Activated T-cell treated with anti-CD3 and anti-CD28 coated beads for 4 hours (primary cell): ENCODE data around the gene NT5M.
A peak's percentile ranks its signal among the peaks of the same experiment; 100 is the strongest.
"Not testable (repeated sequence)": the region's sequence is repeated elsewhere in the genome, so short reads cannot be mapped to it uniquely, and the experiment has no call there.

ENCODE experiments used
- DNase-seq: peaks from one replicate; pipeline ENCODE4 v3.0.0-alpha.2; 2020

NT5M gene

DNA sequence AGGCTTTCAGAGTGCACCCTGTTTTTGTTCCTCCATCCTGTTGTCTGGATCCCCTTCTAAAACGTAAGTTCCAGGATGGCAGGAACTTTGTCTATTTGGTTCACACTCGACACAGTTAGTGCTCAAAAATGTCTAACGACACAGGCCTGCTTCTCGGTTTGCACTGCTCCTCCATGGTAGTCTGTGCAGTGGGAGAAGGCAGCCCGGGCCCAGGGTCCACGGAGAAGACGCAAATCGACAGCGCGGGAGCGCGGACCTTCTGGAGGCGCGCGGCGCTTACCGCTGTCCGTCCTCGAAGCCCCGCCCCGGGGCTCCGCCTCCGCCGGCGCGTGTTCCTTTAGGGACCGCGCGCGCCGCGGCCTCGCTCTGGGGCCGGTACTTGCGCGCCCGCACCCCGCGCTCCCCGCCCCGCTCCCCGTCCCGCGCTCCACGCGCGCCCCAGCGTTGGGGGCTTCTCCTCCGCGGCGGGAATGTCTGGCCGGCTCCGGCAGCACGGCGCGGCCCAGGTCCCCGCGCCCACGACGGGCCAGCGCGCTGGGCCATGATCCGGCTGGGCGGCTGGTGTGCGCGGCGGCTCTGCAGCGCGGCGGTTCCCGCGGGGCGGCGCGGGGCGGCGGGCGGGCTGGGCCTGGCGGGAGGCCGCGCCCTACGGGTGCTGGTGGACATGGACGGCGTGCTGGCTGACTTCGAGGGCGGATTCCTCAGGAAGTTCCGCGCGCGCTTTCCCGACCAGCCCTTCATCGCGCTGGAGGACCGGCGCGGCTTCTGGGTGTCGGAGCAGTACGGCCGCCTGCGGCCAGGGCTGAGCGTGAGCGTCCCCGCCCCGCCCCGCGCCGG is at the start of gene NT5M:
TSS of gene NT5M (plus strand) at position 364 of the 837 bp plus-strand sequence. CDS start at position 542, 178 bp downstream.
- DNase-seq = peak; percentile 57

DNA sequence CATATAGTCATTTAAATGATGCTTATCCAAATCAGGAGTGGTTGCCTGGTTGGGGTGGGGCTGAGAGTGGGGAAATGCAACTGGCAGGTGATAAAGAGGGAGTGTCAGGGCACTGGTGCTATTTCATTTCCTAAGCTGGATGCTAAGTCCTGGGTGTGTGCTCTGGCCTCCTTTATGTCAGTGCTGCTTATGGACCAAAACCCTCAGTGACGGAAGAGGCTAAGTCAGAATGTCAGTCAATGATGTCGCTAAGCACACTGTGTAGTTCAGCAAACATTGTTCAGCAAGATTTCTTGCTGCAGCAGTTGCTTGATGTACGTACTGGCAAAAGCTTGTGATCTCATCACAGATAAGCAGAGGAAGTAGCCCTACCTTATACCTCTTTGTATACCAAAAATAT is 49.8 kb upstream of the NT5M start:
- DNase-seq = no peak

DNA sequence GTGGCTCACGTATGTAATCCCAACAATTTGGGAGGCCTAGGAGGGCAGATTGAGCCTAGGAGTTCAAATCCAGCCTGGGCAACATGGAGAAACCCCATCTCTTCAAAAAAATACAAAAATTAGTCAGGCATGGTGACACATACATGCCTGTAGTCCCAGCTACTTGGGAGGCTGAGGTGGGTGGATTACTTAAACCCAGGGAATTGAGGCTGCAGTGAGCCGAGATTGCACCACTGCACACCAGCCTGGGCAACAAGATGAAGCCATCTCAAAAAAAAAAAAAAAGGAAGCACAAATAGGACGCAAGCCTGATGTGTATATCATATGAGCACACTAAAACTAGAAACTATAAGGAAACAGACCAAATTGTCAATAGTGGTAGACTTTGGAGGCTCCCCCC is 49.1 kb upstream of the NT5M start:
- DNase-seq = no peak

DNA sequence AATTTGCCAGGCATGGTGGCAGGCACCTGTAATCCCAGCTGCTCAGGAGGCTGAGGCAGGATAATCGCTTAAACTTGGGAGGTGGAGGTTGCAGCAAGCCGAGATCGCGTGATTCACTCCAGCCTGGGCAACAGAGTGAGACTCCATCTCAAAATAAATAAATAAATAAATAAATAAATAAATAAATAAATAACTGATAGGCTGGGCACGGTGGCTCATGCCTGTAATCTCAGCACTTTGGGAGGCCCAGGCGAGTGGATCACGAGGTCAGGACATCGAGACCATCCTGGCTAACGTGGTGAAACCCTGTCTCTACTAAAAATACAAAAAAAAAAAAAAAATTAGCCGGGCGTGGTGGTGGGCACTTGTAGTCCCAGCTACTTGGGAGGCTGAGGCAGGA is 47.5 kb upstream of the NT5M start:
- DNase-seq = not testable (repeated sequence)

DNA sequence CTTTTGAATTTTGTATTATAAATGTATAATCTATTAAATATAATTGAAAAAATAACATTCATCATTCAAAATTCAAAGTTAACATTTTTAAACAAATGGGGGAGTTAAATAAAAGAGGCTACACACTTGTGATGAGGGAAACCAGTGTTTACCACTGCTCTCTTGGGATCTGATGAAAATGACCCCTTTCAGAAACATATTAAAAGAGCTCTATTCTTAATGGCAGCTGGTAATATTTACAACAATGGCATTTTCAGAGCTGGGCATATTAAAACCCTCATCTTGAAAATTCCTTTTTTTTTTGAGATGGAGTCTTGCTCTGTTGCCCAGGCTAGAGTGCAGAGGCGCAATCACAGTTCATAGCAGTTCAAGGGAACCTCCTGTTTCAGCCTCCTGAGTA is 46.9 kb upstream of the NT5M start:
- no peak for DNase-seq

DNA sequence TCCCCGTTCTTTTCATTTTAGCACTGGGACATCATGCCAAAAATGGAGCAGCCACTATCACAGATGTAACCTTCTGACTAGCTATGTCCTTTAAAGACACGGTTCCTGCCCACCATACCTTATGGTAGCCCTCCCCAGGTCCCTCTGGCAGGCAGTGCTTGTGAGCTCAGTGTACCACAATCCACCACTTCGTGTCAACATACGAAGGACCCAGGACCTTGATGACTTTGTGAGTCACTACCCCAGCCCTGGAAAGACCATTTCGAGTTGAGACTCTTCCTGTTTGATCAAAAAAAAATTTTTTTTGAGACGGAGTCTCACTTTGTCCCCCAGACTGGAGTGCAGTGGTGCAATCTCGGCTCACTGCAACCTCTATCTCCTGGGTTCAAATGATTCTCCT is 45.2 kb upstream of the NT5M start:
- DNase-seq = no peak

DNA sequence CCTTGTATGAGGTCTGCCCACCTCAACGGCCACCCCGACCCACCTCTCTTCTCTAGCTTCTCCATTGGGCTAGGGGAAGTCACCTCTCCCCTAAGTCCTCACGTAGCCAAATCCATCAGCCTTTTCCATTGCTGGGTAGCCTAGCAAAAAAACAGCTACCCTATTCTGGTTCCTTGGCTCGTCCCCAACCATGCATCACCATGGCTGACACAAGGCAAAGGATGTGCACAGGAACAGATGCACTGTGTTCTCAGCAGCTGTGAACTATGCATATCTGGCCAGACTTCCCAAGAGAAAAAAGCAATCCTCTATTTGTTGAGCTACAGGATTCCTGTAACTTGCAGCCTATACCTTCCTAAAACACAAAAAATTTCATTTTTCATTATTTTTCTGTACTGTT is 44.2 kb upstream of the NT5M start:
- no peak for DNase-seq

DNA sequence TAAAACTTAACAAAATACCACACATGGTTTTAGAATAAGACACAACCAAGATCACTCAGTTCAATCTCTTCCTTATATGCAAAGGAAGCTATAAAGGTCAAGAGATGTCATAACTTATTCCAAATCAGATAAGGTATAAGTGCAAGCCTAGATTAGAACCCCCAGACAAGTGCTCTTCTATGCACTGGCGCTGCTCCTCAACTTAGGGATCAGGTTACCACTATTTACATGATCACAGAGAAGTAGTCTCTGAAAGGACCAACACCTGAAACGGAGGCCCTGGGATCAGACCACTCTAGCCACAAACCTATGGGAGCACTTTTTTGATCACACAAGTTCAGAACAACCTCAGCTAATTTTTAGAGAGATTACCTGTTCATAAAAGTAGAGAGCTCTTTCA is 38.7 kb upstream of the NT5M start:
- DNase-seq = no peak

DNA sequence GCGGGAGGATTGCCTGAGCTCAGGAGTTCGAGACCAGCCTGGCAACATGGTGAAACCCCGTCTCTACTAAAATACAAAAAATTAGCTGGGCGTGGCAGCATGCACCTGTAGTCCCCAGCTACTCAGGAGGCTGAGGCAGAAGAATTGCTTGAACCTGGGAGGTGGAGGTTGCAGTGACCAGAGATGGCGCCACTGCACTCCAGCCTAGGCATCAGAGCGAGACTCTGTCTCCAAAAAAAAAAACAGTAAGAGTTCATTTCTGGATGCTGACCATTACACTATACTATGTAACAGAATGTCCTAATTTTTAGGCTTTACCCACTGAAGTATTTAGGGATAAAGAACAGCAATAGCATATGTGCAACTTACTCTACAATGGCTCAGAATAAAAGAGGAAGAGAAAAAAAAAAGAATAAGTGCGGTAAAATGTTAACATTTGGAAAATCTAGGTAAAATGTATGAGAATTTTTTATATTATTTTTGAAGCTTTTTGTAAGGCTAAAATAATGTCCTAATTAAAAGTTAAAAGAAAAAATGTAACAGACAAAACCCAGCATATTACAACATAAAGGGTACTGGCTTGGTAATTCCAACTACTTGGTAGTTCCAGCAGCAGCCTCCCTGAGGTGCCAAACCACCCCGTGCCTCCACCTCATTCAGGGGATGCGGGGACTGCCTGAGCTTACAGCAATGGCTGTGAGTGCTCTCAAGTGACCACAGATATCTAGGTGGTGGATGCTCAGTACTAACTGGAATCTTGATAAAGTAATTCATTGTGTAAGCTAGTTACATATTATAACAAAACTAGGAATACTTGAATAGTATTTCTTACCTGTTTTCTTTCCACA is 33.0 kb upstream of the NT5M start:
- DNase-seq = no peak

DNA sequence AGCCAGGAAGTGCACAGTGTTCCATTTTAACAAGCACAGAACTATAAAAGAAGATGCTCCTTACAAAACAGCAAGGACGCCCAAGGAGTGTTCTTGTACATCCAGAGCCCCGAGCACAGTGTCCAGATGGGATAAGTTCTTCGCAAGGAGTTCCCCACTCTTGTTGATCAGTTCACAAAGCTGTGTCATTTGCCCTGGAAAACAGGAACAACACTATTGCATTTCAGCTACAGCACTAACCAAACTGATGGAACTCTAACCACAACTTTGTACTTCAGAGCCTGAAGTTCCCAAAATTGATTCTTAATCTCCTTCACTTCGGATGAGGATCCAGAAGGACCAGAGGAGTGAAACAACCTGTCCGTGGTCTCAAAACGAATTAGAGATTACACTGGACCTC is 27.2 kb upstream of the NT5M start:
- no peak for DNase-seq

DNA sequence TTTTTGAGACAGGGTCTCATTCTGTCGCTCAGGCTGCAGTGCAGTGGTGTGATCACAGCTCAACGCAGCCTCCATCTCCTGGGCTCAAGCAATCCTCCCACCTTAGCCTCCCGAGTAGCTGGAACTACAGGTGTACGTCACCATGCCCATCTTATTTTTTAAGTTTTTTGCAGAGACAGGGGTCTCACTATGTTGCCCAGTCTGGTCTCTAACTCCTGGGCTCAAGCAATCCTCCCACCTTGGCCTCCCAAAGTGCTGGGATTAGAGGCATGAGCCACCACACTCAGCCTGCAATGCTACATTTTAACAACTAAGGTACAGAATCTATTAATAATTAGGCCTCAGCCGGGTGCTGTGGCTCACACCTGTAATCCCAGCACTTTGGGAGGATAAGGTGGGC is 25.7 kb upstream of the NT5M start:
- DNase-seq = not testable (repeated sequence)

DNA sequence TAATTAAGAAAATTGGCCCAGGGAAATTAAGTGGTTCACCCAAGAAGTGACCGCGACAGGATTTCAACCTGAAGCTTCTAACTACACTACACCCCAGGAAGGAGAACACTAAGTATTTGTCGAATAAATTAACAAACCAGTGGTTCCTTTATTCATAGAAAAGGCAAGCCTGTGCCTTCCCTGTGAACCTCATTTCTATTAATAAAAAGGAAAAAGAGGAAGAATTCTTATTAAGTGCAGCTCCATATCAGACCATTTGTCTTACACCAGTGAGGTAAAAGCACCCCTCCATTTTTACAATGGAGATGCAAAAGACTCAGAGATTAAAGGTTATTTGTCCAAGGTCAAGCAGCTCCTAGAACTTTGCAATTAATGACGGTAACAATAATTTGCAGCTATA is 23.9 kb upstream of the NT5M start:
- DNase-seq = no peak

DNA sequence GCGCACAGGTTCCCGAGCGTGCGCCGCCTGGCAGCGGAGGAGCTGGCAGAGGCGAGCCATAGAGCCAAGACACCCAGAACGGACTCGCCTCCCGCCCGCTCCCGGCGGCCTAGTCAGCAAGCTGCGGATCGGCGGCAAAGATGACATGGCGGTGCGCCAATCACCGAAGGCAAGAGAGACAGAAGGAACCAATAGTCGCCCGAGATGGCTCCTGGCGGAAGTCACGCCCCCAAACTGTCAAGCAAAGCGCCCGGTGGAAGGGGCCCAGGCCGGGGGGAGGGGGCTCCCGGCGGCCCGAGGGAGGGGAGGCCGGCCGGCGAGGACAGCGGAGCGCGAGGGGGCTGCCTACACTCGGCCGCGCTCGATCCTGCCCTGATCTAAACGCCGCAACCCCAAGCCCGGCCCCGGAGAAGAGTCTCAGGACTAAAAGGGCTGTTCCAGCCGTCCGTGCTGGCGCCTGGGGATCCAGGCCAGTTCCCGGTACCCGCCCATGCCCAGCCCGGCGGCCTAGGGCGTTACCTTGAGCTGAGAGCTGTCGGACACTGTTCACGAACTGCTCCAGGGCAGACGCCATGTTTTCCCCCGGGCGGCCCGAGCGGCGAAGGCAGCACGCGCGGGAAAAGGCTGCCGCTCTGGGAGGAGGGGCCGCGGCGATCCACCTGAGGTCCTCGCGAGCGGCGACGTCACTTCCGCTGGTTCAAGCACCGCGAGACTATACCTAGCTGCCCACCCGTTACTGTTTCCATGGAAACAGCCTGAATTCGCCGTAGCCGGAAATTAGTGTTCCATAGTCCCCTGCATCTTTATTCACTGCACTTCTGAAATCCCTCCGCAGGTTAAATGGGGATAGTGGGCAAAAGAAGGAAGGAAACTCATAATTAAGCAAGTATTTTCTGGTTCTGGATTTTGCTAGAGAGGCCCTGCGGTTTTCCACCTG is 22.3 kb upstream of the NT5M start, which contains the start of gene COPS3:
TSS of gene COPS3 (minus strand) at position 634 of the 937 bp plus-strand sequence. CDS start at position 574, 60 bp downstream.
- DNase-seq = peak; percentile 95

DNA sequence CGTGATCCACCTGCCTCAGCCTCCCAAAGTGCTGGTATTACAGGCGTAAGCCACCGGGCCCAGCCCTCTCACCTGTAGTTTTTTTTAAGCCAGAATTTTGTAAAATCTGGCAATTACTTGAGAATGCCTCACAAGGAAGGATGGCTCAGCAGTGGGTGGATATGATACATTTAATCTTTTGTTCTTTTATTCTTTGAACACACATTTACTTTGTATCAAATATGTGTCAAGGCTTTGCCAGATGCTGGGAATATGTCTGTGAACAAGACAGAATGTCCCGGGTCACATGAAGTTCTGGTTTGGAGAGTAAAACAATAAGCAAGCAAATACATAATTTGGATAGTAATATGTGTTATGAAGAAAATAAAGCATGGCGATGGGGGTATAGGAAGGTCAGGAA is 17.2 kb upstream of the NT5M start:
- DNase-seq = no peak

DNA sequence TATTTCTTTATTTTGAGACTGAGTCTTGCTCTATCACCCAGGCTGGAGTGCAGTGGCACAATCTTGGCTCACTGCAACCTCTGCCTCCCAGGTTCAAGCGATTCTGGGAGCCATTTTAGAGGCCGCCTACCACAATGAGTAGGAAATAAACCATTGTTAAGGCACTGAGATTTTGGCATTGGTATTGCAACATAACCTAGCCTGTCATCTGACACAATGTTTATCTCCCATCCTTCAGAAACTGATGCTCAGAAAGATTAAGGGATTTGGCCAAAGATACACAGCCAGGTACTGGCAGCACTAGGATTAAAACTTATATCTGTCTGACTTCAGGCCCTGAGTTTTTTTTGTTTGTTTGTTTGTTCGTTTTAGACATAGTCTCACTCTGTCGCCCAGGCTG is 14.1 kb upstream of the NT5M start:
- no peak for DNase-seq

DNA sequence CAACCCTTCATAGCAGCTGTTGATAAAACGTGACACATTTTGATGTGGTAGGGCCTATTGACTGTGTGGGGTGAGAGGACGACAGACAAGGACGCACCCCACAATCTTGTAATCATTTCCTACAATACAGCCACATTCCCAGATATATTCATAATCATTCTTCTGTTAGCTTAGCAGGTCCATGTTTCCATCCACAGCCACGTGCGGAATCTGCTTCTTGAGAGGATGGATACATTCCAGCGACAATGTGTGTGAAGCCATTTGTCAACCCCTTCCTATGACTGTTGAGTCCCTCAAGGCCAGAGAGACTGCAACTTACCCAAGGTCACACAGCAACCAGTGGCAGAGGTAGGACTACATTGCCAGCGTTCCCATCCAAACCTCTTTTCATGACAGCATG is 13.5 kb upstream of the NT5M start:
- DNase-seq = no peak

DNA sequence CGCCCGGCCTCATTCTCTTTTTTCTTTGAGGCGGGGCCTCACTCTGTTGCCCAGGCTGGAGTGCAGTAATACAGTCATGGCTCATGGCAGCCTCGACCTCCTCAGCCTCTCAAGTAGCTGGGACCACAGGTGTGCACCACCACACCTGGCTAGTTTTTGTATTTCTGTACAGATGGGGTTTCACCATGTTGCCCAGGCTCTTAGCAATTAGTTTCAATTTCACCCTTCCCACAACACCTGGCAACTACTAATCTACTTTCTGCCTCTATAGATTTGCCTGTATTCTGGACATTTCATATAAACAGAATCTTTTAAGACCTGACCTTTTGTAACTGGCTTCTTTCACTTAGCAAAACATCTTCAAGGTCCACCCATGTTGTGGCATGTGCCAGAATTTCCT is 8.0 kb upstream of the NT5M start:
- no peak for DNase-seq

DNA sequence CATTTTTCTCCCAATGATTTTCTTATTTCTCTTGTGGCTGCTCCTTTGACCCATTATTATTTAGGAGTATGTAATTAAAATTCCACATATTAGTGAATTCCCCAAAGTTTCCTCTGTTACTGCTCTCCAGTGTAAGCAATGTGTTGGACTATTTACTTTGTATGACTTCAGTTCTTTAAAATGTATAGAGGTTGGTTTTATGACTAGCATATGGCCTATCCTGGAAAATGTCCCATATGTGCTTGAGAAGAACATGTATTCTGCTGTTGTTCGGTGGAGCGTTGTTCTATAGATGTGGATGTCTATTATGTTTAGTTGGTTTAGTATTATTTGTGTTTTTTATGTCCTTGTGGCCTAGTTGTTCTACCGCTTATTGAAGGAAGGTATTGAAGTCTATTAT is 6.0 kb upstream of the NT5M start:
- DNase-seq = no peak

DNA sequence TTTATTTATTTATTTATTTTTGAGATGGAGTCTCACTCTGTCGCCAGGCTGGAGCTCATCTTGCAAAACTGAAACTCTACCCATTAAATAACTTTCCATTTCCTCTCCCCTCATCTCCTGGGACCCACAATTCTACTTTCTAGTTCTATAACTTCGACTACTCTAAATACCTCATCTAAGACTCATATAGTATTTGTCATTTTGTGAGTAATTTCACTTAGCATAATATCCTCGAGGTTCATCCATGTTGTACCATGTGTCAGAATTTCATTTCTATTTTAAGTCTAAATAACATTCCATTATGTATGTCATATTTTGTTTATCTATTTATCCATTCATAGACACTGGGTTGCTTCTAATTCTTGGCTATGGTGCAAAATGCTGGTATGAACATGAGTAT is 5.1 kb upstream of the NT5M start:
- DNase-seq = no peak

DNA sequence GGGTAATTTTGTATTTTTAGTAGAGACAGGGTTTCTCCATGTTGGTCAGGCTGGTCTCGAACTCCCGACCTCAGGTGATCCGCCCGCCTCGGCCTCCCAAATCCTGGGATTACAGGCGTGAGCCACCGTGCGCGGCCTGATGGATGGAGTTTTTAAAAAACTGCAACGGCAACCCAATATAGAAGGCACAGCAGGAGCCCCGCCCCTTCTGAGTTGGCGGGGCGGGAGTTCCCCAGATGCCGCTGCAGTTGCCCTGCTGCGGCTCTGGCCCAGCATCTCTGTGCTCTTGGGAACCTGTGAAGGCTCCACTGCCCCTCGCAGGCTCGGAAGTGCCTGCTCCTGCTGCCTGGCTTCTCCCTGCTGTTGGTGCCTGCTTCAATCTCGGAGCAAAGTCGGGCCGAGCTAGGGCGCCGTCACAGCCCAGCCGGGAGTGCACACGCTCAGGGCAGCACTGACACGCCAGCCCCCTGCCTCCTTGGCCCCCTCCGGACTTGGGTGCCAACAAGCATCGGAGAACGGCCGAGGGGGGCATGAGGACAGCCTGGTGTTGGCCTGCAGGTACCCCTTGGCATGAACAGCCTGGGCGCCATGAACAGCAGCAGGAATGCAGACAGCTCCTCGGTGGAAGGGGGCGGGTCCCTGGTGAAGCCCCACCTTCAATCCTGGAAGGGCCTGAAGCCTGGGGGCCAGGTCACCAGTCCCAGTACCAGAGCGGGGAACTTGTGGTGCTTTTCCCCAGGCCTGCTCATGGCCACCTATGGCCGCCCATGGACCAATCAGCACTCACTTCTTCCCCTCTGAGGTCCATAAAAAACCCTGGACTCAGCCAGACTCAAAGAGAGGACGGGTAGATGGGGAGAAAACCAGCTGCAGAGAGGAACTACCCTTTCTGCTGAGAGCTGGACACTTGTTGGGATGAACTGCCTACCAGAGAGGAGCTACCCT is 2.3 kb upstream of the NT5M start:
- DNase-seq = peak; percentile 36

DNA sequence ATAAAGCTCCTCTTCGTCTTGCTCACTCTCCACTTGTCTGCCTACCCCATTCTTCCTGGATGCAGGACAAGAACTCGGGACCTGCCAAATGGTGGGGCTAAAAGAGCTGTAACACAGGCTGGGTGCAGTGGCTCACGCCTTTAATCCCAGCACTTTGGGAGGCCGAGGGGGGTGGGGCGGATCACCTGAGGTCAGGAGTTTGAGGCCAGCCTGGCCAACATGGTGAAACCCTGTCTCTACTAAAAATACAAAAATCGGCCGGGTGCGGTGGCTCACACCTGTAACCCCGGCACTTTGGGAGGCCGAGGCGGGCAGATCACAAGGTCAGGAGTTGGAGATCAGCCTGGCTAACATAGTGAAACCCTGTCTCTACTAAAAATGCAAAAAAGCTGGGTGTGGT is 1.5 kb upstream of the NT5M start:
- DNase-seq = not testable (repeated sequence)
